GM06990 (cell line): ENCODE results near the gene MSI2.

Experiments
- DNase-seq: peaks from one replicate; pipeline ENCODE4 v3.0.0-alpha.2; 2011; ENCODE audit not compliant: insufficient read length; ENCODE audit errors: extremely low read depth
- H3K27me3 ChIP-seq: replicated peaks from 2 replicates; pipeline ENCODE4 v1.6.0; 2011; ENCODE audit warnings: low read length; ENCODE audit not compliant: control insufficient read depth, insufficient read depth
- H3K36me3 ChIP-seq: 2 replicates; pipeline ENCODE4 v1.5.1; 2011; ENCODE audit warnings: low read length; ENCODE audit not compliant: control insufficient read depth, insufficient read depth
- H3K4me3 ChIP-seq: replicated peaks from 2 replicates; pipeline ENCODE4 v1.5.1; 2011; ENCODE audit warnings: low read depth, mild to moderate bottlenecking, control low read depth, low read length
- CTCF ChIP-seq: IDR thresholded peaks from 2 replicates; pipeline ENCODE4 v1.5.1; 2011; ENCODE audit warnings: low read length, control low read depth, mild to moderate bottlenecking, inconsistent platforms; ENCODE audit not compliant: insufficient read depth, poor library complexity, severe bottlenecking

The MSI2 gene

GRCh38 chr17:57312242-57312641 is 55.9 kb downstream of the MSI2 start:
- no peak overlapping the region for H3K4me3 ChIP-seq
- peaks cover 8% of the 10 kb centered on the region for H3K36me3 ChIP-seq
- no peaks in the 10 kb centered on the region for H3K27me3 ChIP-seq
- no peak for TF ChIP-seq CTCF
- no peak for DNase-seq

GRCh38 chr17:57313097-57313835 is 56.9 kb downstream of the MSI2 start:
- H3K27me3 ChIP-seq, result no peaks in the 10 kb centered on the region
- peaks cover 4% of the 10 kb centered on the region for H3K36me3 ChIP-seq
- DNase-seq, result no peak
- TF ChIP-seq CTCF, result no peak
- no peak overlapping the region for H3K4me3 ChIP-seq

- H3K4me3 ChIP-seq, result no peak overlapping the region
- TF ChIP-seq CTCF, result no peak
- no peaks in the 10 kb centered on the region for H3K27me3 ChIP-seq
- peaks cover 3% of the 10 kb centered on the region for H3K36me3 ChIP-seq
- no peak for DNase-seq
Observed at GRCh38 chr17:57315061-57316015, 59.0 kb downstream of the MSI2 start.

- Histone ChIP-seq H3K27me3 (no peaks in the 10 kb centered on the region), H3K4me3 (no peak overlapping the region), H3K36me3 (no peaks in the 10 kb centered on the region; the same call in none of the 2 replicates)
- TF ChIP-seq CTCF, result no peak
- no peak for DNase-seq
Observed at GRCh38 chr17:57316361-57316760, 60.0 kb downstream of the MSI2 start.

- Histone ChIP-seq H3K27me3 (no peaks in the 10 kb centered on the region), H3K36me3 (no peaks in the 10 kb centered on the region; the same call in none of the 2 replicates), H3K4me3 (no peak overlapping the region)
- DNase-seq, result no peak
- no peak for TF ChIP-seq CTCF
Observed at GRCh38 chr17:57317079-57317478, 60.8 kb downstream of the MSI2 start.
